Naive thymus-derived CD4-positive, alpha-beta T cell (primary cell): Measurements from ENCODE around the gene SEC24C. TPM values are rescaled to one million over a fixed set of nuclear protein-coding genes. Genes with fewer than 3 reads are reported as not detected.
A peak's percentile ranks its signal among the peaks of the same experiment; 100 is the strongest.
"Not testable (repeated sequence)": the region's sequence is repeated elsewhere in the genome, so short reads cannot be mapped to it uniquely, and the experiment has no call there.

Source experiments
- ATAC-seq: fragments of 150-1000 bp; cut with Tn5 transposase; 2 replicates; pipeline ENCODE4 v1.10.0; 2021; ENCODE audit warnings: mild to moderate bottlenecking, moderate library complexity
- CTCF ChIA-PET: fragments of 350-600 bp; sonication (Branson Sonifier 250); formaldehyde crosslinking; loops from one replicate; lab custom pipeline; 2021; ENCODE audit warnings: antibody characterized with exemption; lab: Charles Lee
- POLR2A ChIA-PET: fragments of 350-600 bp; sonication (Branson Sonifier 250); formaldehyde crosslinking; loops from one replicate; lab custom pipeline; 2021; ENCODE audit warnings: antibody characterized with exemption, inconsistent platforms; lab: Charles Lee
- DNase-seq, 9 donors: peaks; one replicate each; pipeline versions ENCODE4 v3.0.0 to v3.0.0-alpha.2; 2020 to 2022; ENCODE audit warnings: mixed read lengths in 1 of 9
- H3K27ac ChIP-seq: one replicate; pipeline ENCODE4 v1.7.0; 2013; ENCODE audit warnings: mild to moderate bottlenecking, low read depth, low read length, moderate library complexity
- H3K27me3 ChIP-seq, 2 donors: one replicate each; pipeline ENCODE4 v1.7.0; 2013; ENCODE audit warnings: low read length in 2 of 2, mild to moderate bottlenecking in 2 of 2, moderate library complexity in 2 of 2; ENCODE audit not compliant: control insufficient read depth in 2 of 2, insufficient read depth in 2 of 2
- H3K36me3 ChIP-seq, 3 experiments: 1 replicate in 2 of 3; 2 replicates in 1 of 3; pipeline ENCODE4 v1.7.0; 2013; ENCODE audit warnings: low read length in 3 of 3, mild to moderate bottlenecking in 3 of 3, moderate library complexity in 1 of 3; ENCODE audit not compliant: insufficient read depth in 3 of 3, control insufficient read depth in 2 of 3
- H3K4me1 ChIP-seq, 2 donors: one replicate each; pipeline ENCODE4 v1.7.0; 2013; ENCODE audit warnings: low read length in 2 of 2, mild to moderate bottlenecking in 2 of 2, moderate library complexity in 1 of 2; ENCODE audit not compliant: control insufficient read depth in 2 of 2, insufficient read depth in 2 of 2
- H3K4me3 ChIP-seq: 2 replicates; pipeline ENCODE4 v1.7.0; 2013; ENCODE audit warnings: mild to moderate bottlenecking, low read length
- H3K9me3 ChIP-seq, 3 experiments: 1 replicate in 2 of 3; 2 replicates in 1 of 3; pipeline ENCODE4 v1.7.0; 2013; ENCODE audit warnings: low read length in 3 of 3; ENCODE audit not compliant: control insufficient read depth in 2 of 3
- H3K27ac Mint-ChIP-seq, 9 donors: one replicate each; pipeline ENCODE4 v1.8.0; 2020 to 2022; ENCODE audit warnings: mixed read lengths in 9 of 9, mild to moderate bottlenecking in 8 of 9, moderate library complexity in 5 of 9, inconsistent platforms in 2 of 9
- H3K27me3 Mint-ChIP-seq, 5 donors: one replicate each; pipeline ENCODE4 v1.8.0; 2021 to 2022; ENCODE audit warnings: mixed read lengths in 5 of 5, mild to moderate bottlenecking in 1 of 5
- H3K36me3 Mint-ChIP-seq, 5 donors: one replicate each; pipeline ENCODE4 v1.8.0; 2020 to 2022; ENCODE audit warnings: mixed read lengths in 5 of 5, mild to moderate bottlenecking in 3 of 5, inconsistent platforms in 1 of 5
- H3K4me1 Mint-ChIP-seq, 7 donors: one replicate each; pipeline ENCODE4 v1.8.0; 2020 to 2022; ENCODE audit warnings: mixed read lengths in 7 of 7, mild to moderate bottlenecking in 3 of 7, inconsistent platforms in 1 of 7
- H3K4me3 Mint-ChIP-seq, 10 donors: one replicate each; pipeline ENCODE4 v1.8.0; 2020 to 2022; ENCODE audit warnings: mild to moderate bottlenecking in 10 of 10, mixed read lengths in 10 of 10, moderate library complexity in 6 of 10, inconsistent platforms in 2 of 10
- H3K9me3 Mint-ChIP-seq, 11 donors: one replicate each; pipeline ENCODE4 v1.8.0; 2020 to 2022; ENCODE audit warnings: mixed read lengths in 11 of 11, mild to moderate bottlenecking in 4 of 11, inconsistent platforms in 1 of 11, moderate library complexity in 1 of 11
- intact Hi-C, 2 donors: fragments of 100-400 bp; cut with micrococcal nuclease; formaldehyde crosslinking; loops; one replicate each; pipeline ENCODE4 v1.15.1; 2023
- polyA plus RNA-seq, 2 donors: library from polyadenylated mRNA; unstranded; fragments of 300-500 nt; fragmentation: Illumina TruSeq; gene quantifications; one replicate each; pipeline ENCODE4 v1.2.3, GENCODE V29; 2021
- total RNA-seq, 6 experiments: library from RNA in 5 of 6; stranded (reverse) in 5 of 6; gene quantifications; 1 replicate in 5 of 6; 2 replicates in 1 of 6; pipeline ENCODE4 v1.2.3 and lab custom pipeline; 2021 to 2026

Gene SEC24C
- total RNA-seq, result 100 to 1,000 TPM in 2 of 5 experiments, 10 to 100 TPM in 3; 68.7 to 122 (median 95.4) TPM
- 10 to 100 TPM; 23.3 to 41.4 TPM for polyA plus RNA-seq
- 146 reads per million, percentile 90 among the genes with 10 or more reads in this experiment for total RNA-seq (lab: John Stamatoyannopoulos, UW)

DNA sequence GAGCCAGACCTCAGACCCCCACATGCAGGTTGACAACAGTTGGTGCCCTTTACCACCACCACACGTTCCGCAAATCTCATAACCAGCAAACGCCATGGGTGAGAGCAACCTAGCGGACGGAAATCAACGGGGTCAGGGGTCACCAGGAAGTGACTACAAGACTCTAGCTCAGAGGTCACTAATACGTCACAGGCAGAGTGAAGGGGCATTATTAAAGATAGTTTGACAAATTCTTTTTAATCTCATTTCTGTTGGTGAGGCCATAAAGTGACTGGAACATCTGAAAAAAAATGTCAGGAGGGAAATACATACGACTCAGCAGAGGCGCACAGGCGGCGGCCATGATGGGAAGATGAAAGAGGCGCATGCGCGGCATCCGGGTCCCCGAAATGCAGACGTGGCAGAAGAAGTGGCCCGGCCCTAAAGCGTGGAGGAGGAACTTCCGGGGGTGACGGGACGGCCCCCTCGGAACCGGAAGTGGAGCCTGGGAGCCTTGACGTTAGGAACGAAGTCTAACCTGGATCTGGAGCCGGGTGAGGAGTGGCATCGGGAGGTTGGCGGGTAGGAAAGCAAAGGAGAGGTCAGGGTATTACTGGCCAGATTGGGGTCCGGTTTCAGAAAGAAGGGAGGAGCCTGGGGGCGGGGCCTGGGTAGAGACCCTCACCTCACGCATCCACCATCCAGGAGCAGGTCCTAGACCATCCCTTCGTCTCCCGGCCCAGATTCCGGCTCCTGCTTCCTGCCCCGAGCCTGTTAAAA lies at the start of gene SEC24C:
SEC24C (plus strand) TSS at position 468 of the 759 bp plus-strand sequence. CDS start 2,461 bp downstream, outside the sequence.
- ATAC-seq (peak; percentile 93), DNase-seq (peak; percentile 87 to 97 (median 95))
- Histone ChIP-seq H3K27me3 (no peaks in the 10 kb centered on the region), H3K9me3 (no peaks in the 10 kb centered on the region), H3K27ac (peak within 1 kb of the TSS; percentile 91), H3K36me3 (peaks cover 0 to 15% (median 0%) of the 10 kb centered on the region in 3 experiments), H3K4me3 (peak within 1 kb of the TSS; percentile 93), H3K4me1 (peaks cover 22 to 27% of the 10 kb centered on the region in 2 donors)
- intact Hi-C loops, result loop anchor here (1.0 to 10.0 kb wide), 15 partner anchors 14 to 1471 kb away; partner anchors contain the start of genes ANXA7 (in 2 of the 2), DNAJC9 (in 2 of the 2), NDST2 (in 2 of the 2) and ZSWIM8 (in 2 of the 2)
- POLR2A ChIA-PET, result interaction anchor here (0.7 to 3.7 kb wide), 16 partner anchors 9 to 249 kb away, joined by 3 to 79 read pairs (median 6); partner anchors contain the start of genes CHCHD1 and PPP3CB
- Mint-ChIP-seq H3K4me3 (peak within 1 kb of the TSS; percentile 92 to 100 (median 100)), H3K36me3 (peaks cover 2 to 15% (median 7%) of the 10 kb centered on the region in 5 donors), H3K4me1 (peaks cover 18 to 47% (median 39%) of the 10 kb centered on the region in 7 donors), H3K27me3 (no peaks in the 10 kb centered on the region), H3K9me3 (no peaks in the 10 kb centered on the region), H3K27ac (peak within 1 kb of the TSS; percentile 98 to 100 (median 100))
- CTCF ChIA-PET, result interaction anchor here (0.6 to 2.2 kb wide), 3 partner anchors 14 to 34 kb away, joined by 5 to 9 read pairs (median 6); a partner anchor contains a TSS

GRCh38 chr10:73695302-73695701 lies 48.9 kb upstream of the SEC24C start:
- H3K4me3 ChIP-seq, H3K4me1 ChIP-seq, DNase-seq, H3K27ac Mint-ChIP-seq, H3K27me3 Mint-ChIP-seq, ATAC-seq, H3K27ac ChIP-seq, H3K4me3 Mint-ChIP-seq, POLR2A ChIA-PET, intact Hi-C loops, H3K9me3 ChIP-seq, H3K36me3 ChIP-seq, H3K4me1 Mint-ChIP-seq, H3K27me3 ChIP-seq, CTCF ChIA-PET, H3K9me3 Mint-ChIP-seq: not testable (repeated sequence)
- H3K36me3 Mint-ChIP-seq, result peaks cover 0 to 20% (median 4%) of the 10 kb centered on the region in 5 donors

DNA sequence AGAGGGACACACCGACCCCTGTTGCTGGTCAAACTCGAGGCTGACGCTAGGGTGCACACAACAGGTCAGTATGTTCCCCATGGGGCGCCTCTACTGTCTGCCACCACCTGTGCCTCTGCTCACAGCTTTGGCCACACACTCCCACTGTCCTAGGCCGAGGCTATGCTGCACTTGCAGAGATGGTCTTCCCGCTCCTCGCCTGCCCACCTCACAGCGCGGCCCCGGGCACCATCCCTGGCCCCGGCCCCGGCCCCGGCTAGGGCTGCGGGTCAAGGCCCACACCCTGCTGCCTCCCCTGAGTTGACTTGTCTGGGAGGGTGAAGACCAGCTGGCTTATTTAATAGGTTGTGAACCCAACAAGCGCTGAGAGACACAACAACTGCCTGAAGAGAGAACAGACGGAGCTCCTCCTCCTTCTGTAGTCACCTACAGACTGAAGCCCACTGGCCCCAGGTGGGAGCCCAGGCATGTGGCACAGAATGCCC lies 46.5 kb upstream of the SEC24C start, which contains the start of gene AGAP5:
AGAP5 (minus strand) TSS at position 435 of the 485 bp plus-strand sequence; CDS start at position 81, 354 bp downstream.
- H3K27me3 ChIP-seq, CTCF ChIA-PET, H3K27me3 Mint-ChIP-seq, POLR2A ChIA-PET, H3K4me3 ChIP-seq, H3K4me1 ChIP-seq, H3K36me3 ChIP-seq, H3K27ac Mint-ChIP-seq, H3K27ac ChIP-seq, DNase-seq, ATAC-seq, intact Hi-C loops, H3K4me1 Mint-ChIP-seq, H3K4me3 Mint-ChIP-seq, H3K9me3 ChIP-seq, H3K9me3 Mint-ChIP-seq: not testable (repeated sequence)
- peaks cover 4 to 25% (median 8%) of the 10 kb centered on the region in 5 donors for H3K36me3 Mint-ChIP-seq

DNA sequence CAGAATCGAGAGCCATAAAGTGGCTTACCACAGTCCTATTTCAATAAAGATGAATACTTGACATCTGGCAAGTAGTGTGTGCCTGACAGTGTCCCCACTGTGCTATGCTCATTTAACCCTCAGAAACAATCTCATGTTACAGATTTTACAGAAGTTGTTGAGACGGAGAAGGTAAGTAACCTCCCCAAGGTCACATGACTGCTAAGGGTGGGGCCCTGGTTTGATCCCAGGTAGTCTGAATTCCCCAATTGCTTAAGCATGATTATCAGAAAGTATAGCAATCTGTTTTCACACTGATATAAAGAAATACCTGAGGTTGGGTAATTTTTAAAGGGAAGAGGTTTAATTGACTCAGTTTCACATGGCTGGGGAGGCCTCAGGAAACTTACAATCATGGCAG lies 45.4 kb upstream of the SEC24C start:
- POLR2A ChIA-PET, H3K4me3 ChIP-seq, H3K27ac Mint-ChIP-seq, DNase-seq, H3K9me3 ChIP-seq, H3K27me3 ChIP-seq, H3K36me3 ChIP-seq, CTCF ChIA-PET, H3K4me1 Mint-ChIP-seq, H3K4me3 Mint-ChIP-seq, H3K27me3 Mint-ChIP-seq, ATAC-seq, H3K9me3 Mint-ChIP-seq, H3K27ac ChIP-seq, H3K4me1 ChIP-seq, intact Hi-C loops: not testable (repeated sequence)
- peaks cover 4 to 27% (median 12%) of the 10 kb centered on the region in 5 donors for H3K36me3 Mint-ChIP-seq

GRCh38 chr10:73703924-73704323 lies 40.2 kb upstream of the SEC24C start:
- H3K4me3 ChIP-seq, H3K9me3 ChIP-seq, ATAC-seq, H3K36me3 ChIP-seq, H3K9me3 Mint-ChIP-seq, H3K4me1 ChIP-seq, H3K27ac Mint-ChIP-seq, H3K27ac ChIP-seq, H3K4me1 Mint-ChIP-seq, H3K27me3 Mint-ChIP-seq, CTCF ChIA-PET, intact Hi-C loops, POLR2A ChIA-PET, H3K27me3 ChIP-seq, H3K4me3 Mint-ChIP-seq, DNase-seq: not testable (repeated sequence)
- H3K36me3 Mint-ChIP-seq, result peaks cover 4 to 34% (median 15%) of the 10 kb centered on the region in 5 donors

DNA sequence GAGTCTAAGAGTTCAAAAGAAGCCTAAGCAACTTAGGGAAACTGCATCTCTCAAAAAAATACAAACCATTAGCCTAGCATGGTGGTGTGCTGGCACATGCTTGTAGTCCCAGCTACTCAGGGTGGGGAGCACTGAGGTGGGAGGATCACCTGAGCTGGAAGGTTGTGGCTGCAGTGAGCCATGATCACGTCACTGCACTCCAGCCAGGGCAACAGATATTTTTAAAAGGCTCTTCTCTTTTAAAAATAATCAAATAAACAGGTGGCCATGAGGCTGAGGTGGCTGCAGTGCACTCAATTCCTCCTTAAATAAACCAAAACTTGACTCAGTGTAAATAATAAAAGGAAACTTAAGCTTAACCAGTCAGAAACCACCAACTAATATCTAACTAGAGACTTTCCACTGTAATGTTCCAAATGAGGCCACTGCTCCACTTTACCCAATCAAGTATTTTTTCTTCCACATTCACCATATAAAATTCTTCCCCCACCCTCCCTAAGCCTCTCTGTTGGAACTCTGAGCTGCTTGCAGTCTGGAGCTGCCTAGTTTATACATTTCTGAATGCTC lies 38.6 kb upstream of the SEC24C start:
- H3K4me1 Mint-ChIP-seq, H3K4me3 ChIP-seq, H3K27me3 ChIP-seq, H3K4me3 Mint-ChIP-seq, ATAC-seq, H3K27ac Mint-ChIP-seq, H3K27ac ChIP-seq, H3K4me1 ChIP-seq, H3K36me3 ChIP-seq, CTCF ChIA-PET, H3K9me3 ChIP-seq, DNase-seq, intact Hi-C loops, POLR2A ChIA-PET, H3K27me3 Mint-ChIP-seq, H3K9me3 Mint-ChIP-seq: not testable (repeated sequence)
- peaks cover 4 to 34% (median 15%) of the 10 kb centered on the region in 5 donors for H3K36me3 Mint-ChIP-seq
